HEK293T (cell line): ENCODE data around the gene C1QTNF1.
A peak's percentile ranks its signal among the peaks of the same experiment; 100 is the strongest.
"Not testable (repeated sequence)": the region's sequence is repeated elsewhere in the genome, so short reads cannot be mapped to it uniquely, and the experiment has no call there.

ENCODE experiments used
- CTCF ChIA-PET: fragments of 350-600 bp; formaldehyde crosslinking; extraction: SDS; loops from one replicate; lab custom pipeline; 2021; ENCODE audit warnings: antibody characterized with exemption, inconsistent platforms; lab: Yijun Ruan, JAX
- POLR2A ChIA-PET: fragments of 350-600 bp; formaldehyde crosslinking; extraction: SDS; loops from one replicate; lab custom pipeline; 2020; ENCODE audit warnings: antibody characterized with exemption, inconsistent platforms; lab: Yijun Ruan, JAX
- DNase-seq: peaks from one replicate; pipeline ENCODE4 v3.0.0; 2012; ENCODE audit warnings: mixed read lengths; ENCODE audit errors: extremely low spot score
- ARNT ChIP-seq: fragments of 450-650 bp; IDR thresholded peaks from 2 replicates; pipeline ENCODE4 v1.6.1; 2017; ENCODE audit warnings: mild to moderate bottlenecking
- BHLHE40 ChIP-seq: fragments of 450-650 bp; IDR thresholded peaks from 2 replicates; pipeline ENCODE4 v1.6.1; 2016; ENCODE audit warnings: mild to moderate bottlenecking, moderate library complexity, borderline replicate concordance
- CTBP1 ChIP-seq: fragments of 450-650 bp; IDR thresholded peaks from 2 replicates; pipeline ENCODE4 v1.6.1; 2016; ENCODE audit warnings: borderline replicate concordance
- ELF4 ChIP-seq: fragments of 450-650 bp; IDR thresholded peaks from 2 replicates; pipeline ENCODE4 v1.6.1; 2017; ENCODE audit warnings: antibody characterized with exemption
- FOXA1 ChIP-seq: fragments of 450-650 bp; IDR thresholded peaks from 2 replicates; pipeline ENCODE4 v1.6.1; 2016; ENCODE audit warnings: mild to moderate bottlenecking
- FOXK2 ChIP-seq: fragments of 450-650 bp; IDR thresholded peaks from 2 replicates; pipeline ENCODE4 v1.6.1; 2016; ENCODE audit warnings: mild to moderate bottlenecking
- FOXM1 ChIP-seq: fragments of 450-650 bp; IDR thresholded peaks from 2 replicates; pipeline ENCODE4 v1.6.1; 2017; ENCODE audit warnings: mild to moderate bottlenecking, borderline replicate concordance
- HDGF ChIP-seq: fragments of 450-650 bp; IDR thresholded peaks from 2 replicates; pipeline ENCODE4 v1.6.1; 2017; ENCODE audit warnings: antibody characterized with exemption, borderline replicate concordance
- L3MBTL2 ChIP-seq: fragments of 450-650 bp; conservative IDR thresholded peaks from 2 replicates; pipeline ENCODE4 v1.6.1; 2016; ENCODE audit warnings: mild to moderate bottlenecking
- LEF1 ChIP-seq: fragments of 450-650 bp; IDR thresholded peaks from 2 replicates; pipeline ENCODE4 v1.6.1; 2017; ENCODE audit warnings: mild to moderate bottlenecking, borderline replicate concordance
- NFRKB ChIP-seq: fragments of 450-650 bp; IDR thresholded peaks from 2 replicates; pipeline ENCODE4 v1.6.1; 2016; ENCODE audit warnings: mild to moderate bottlenecking, moderate library complexity
- SP1 ChIP-seq: fragments of 450-650 bp; IDR thresholded peaks from 2 replicates; pipeline ENCODE4 v1.6.1; 2017
- TARDBP ChIP-seq: fragments of 450-650 bp; IDR thresholded peaks from 2 replicates; pipeline ENCODE4 v1.6.1; 2016
- ZNF384 ChIP-seq: fragments of 450-650 bp; IDR thresholded peaks from 2 replicates; pipeline ENCODE4 v1.6.1; 2016
- TF ChIP-seq, protein P1 (sequence below): fragments of 450-650 bp; IDR thresholded peaks from 2 replicates; pipeline ENCODE4 v1.6.1; 2016

Gene C1QTNF1

DNA sequence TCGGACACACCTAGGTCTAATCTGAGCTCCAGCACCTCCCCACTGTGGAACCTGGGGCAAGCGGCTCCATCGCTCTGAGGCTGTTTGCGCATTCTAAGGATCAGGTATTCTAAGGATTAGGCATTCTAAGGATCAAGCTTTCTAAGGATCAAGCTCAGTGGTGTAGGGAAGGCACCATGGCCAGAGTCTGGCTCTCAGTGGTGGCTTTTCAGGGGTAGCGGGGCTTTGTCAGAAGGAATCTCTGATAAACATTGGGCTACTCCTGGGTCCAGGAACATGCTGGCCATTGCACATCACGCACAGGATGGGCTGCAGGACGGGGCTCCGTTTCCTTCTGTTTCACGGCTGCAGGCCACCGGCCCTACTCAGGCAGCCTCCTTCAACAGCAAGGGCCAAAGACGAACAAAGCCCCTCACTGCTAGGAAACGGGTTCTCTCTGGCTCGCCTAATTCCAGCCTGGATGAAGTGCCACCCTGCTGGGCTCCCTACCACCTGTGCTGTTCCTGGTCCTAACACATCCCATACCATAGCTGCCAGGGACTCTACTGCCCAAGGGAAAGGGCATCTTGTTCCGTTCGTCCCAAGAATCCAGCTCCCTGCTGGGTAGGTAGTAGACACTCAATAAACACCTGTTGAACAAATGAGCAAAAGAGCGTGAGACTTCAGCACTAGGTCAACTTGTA, 5.5 kb downstream of the C1QTNF1 start:
- POLR2A ChIA-PET: no interaction called here
- CTCF ChIA-PET: interaction anchor here (1.0 kb wide), 1 partner anchor 83 kb away, joined by 3 read pairs; no protein-coding TSS in a partner anchor
- DNase-seq: no peak

DNA sequence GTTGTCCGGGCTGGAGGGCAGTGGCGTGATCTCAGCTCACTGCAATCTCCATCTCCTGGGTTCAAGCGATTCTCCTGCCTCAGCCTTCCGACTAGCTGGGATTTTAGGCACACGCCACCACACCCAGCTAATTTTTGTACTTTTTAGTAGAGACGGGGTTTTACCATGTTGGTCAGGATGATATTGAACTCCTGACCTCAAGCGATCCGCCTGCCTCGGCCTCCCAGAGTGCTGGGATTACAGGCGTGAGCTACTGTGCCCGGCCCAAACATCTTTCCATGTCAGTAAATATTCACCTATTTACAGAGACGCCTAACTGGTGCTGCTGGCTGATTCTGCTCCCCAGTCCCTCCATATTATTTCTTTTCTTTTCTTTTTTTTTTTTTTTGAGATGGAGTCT, 6.7 kb downstream of the C1QTNF1 start:
- CTCF ChIA-PET: interaction anchor here (0.7 to 1.0 kb wide), 2 partner anchors 82 to 1515 kb away, joined by 3 read pairs; no protein-coding TSS in a partner anchor
- POLR2A ChIA-PET: not testable (repeated sequence)

More for the DNA sequence above, 5.5 kb downstream of the C1QTNF1 start:
- TF ChIP-seq LEF1: no peak
- no peak for TF ChIP-seq BHLHE40
- TF ChIP-seq ELF4: no peak
- no peak for TF ChIP-seq HDGF

DNA sequence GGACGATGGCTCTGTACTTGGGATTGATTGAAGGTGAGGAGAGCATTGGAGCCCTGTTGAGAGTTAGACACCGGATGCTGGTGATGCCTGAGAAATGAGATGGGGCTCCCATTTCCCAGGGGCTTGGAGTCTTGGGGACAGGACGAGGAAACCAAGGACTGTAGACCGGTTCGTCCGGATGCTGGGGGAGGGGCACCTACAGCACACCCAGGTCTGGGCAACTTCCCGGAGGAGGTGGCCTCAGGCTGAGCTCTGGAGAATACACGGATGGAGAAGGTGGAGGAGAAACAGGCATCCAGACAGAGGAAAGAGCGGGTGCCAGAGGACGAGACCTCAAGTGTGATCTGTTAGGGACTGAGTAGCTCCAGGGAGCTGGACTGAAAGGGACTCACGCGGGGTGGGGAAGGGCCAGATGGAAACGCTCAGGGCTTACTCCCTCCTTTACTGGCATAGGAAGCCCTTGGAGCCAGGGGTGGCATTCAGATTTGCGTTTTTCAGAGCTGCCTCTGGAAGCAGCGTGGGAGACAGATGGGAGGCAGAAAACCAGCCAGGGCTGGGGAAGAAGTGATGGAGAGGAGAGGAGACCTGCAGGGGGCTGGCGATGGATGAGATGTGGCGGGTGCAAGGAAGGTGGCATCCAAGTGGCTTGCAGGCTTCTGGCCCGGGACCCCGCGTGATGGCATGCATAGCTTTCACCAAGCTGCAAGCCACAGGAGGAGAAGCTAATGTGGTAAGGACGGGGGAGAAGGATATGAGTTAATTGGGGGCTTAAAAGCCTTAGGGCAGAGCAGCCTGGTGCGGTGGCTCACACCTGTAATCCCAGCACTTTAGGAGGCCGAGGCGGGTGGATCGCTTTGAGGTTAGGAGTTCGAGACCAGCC, 8.3 kb downstream of the C1QTNF1 start:
- CTCF ChIA-PET: no interaction called here
- TF ChIP-seq ZNF384 (no peak), ARNT (no peak)
- no peak for DNase-seq
- POLR2A ChIA-PET: interaction anchor here (1.0 kb wide), 1 partner anchor 22 kb away, joined by 3 read pairs; the partner anchor contains the start of gene CANT1

More for the DNA sequence above, 6.7 kb downstream of the C1QTNF1 start:
- not testable (repeated sequence) for DNase-seq

DNA sequence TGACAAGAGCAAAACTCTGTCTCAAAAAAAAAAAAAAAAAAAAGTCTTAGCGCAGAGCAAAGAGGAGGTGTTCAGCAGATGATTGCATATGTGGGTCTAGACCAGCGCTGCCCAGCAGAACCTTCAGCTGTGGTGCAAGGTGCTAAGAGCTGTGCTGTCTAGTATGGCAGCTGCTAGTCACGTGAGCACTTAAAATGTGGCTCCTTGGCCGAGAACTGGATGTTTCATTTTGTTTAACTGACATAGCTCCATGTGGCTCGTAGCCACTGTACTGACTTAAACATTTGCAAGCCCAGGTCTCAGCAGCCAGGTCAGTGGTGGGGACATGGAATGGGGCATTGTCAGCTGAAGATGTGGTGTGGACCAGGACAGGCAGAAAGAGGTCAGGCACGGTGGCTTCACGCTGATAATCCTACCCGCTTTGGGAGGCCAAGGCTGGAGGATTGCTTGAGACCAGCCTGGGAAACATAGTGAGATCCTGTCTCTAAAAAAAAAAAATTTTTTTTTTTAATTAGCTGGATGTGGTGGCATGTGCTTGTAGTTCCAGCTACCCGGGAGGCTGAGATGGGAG, 9.2 kb downstream of the C1QTNF1 start:
- DNase-seq: no peak
- TF ChIP-seq FOXA1: no peak
- ChIA-PET POLR2A (interaction anchor here (1.0 kb wide), 1 partner anchor 23 kb away, joined by 3 read pairs; the partner anchor contains the start of gene CANT1), CTCF (interaction anchor here (0.7 to 1.0 kb wide), 3 partner anchors 9 to 360 kb away, joined by 3 to 5 read pairs (median 5); no protein-coding TSS in a partner anchor)

DNA sequence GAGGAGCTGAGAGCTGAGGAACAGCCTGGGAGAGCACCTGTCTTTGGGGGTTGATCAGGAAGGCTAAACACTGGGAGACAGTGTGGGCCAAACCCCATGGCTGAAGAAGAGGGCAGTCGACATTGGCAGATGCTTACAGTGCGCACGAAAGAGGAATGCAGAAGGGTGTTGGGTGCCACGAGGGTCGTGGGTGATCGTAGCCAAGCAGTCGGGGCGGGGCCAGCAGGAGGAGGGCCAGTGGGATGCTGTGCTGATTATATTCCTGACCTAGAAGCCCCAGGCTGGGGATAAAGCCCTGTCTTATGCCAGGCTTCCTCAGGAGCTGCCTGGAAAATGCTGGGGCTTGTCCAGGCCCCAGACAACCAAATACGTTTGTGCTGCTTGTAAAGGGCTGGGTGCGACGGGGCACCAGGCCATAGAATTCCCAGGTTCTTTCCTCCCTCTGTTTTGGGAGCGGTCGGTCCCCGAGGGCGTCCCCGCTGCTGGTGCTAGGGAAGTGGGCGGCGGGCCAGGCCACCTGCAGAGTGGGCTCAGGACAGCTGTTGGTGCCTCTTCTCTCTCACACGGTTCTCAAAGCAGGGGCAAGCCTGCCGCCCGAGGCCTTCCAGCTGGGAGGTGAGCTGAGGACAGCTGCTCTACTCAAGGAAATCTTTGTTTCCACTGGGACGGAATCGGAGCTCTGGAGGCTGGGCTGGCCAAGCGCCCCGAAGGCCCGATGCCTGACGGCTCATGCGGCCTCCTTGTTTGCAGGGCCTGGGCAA, 10.0 kb downstream of the C1QTNF1 start:
- ChIA-PET CTCF (interaction anchor here (0.6 to 1.0 kb wide), 5 partner anchors 9 to 359 kb away, joined by 3 to 5 read pairs (median 4); no protein-coding TSS in a partner anchor), POLR2A (no interaction called here)
- no peak for TF ChIP-seq NFRKB
- no peak for TF ChIP-seq TARDBP
- TF ChIP-seq FOXA1: no peak
- no peak for TF ChIP-seq LEF1
- TF ChIP-seq HDGF: no peak
- no peak for TF ChIP-seq BHLHE40
- no peak for TF ChIP-seq FOXK2
- DNase-seq: peak; percentile 5

DNA sequence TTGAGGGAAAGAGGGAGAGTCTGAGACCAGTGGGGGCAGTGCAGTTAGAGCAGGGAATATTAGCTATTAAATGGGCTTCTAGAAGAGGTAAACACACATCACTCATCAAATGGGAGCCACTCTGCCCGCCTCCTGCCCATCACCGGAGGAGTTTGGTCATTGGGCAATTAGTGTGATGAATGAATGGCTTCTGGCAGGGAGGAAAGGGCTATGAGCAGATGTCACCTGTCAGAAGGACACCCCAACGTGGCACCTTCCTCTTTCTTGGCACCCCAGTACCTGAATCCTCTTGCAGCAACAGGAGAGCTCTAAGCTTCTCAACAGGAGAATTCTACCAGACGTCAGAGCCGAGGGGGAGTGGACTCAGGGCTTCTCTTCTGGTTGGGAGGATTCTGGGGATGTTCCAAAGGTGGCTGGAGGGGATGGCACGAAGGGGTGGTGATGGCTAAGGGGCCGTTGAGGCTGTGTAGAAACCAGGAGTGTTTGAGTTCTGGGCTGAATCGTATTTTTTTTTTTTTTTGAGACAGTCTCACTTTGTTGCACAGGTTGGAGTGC, 11.0 kb downstream of the C1QTNF1 start:
- TF ChIP-seq LEF1: no peak
- no peak for TF ChIP-seq FOXM1
- TF ChIP-seq, protein P1, sequence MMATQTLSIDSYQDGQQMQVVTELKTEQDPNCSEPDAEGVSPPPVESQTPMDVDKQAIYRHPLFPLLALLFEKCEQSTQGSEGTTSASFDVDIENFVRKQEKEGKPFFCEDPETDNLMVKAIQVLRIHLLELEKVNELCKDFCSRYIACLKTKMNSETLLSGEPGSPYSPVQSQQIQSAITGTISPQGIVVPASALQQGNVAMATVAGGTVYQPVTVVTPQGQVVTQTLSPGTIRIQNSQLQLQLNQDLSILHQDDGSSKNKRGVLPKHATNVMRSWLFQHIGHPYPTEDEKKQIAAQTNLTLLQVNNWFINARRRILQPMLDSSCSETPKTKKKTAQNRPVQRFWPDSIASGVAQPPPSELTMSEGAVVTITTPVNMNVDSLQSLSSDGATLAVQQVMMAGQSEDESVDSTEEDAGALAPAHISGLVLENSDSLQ: no peak
- TF ChIP-seq ARNT: no peak
- no peak for TF ChIP-seq ZNF384
- TF ChIP-seq BHLHE40: no peak
- no peak for TF ChIP-seq NFRKB
- TF ChIP-seq ELF4: no peak
- no peak for TF ChIP-seq CTBP1
- no peak for TF ChIP-seq FOXK2
- TF ChIP-seq L3MBTL2: no peak
- TF ChIP-seq SP1: no peak
- ChIA-PET POLR2A (no interaction called here), CTCF (interaction anchor here (0.7 kb wide), 1 partner anchor 15 kb away, joined by 3 read pairs; no protein-coding TSS in a partner anchor)
- DNase-seq: no peak

DNA sequence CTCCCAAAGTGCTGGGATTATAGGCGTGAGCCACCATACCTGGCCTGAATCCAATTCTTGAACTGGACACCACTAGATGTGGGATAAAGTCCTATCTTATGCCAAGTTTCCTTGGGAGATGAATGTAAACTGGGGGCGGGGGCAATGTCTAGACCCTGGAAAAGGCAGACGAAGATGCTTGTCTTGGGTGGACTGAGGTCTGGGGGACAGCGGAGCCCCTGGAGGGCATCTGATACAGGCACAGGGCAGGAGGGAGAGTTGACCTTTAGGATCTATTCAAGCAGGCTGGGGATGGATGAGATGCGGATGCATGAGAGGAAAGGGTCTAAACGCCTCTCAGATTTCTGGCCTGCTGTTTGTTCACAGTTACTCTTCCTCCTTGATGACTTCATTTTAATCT, 11.7 kb downstream of the C1QTNF1 start:
- TF ChIP-seq TARDBP: no peak
- TF ChIP-seq HDGF: no peak
- ChIA-PET CTCF (interaction anchor here (1.1 to 1.6 kb wide), 2 partner anchors 10 to 16 kb away, joined by 3 to 9 read pairs; no protein-coding TSS in a partner anchor), POLR2A (no interaction called here)
- no peak for DNase-seq
